Memory B cell (primary cell): Measurements from ENCODE around the gene SPINK1.

Experiments
- ATAC-seq: fragments of 150-1000 bp; cut with Tn5 transposase; 2 replicates; pipeline ENCODE4 v1.10.0; 2021; ENCODE audit warnings: low read depth, mild to moderate bottlenecking, moderate library complexity
- DNase-seq, 2 donors: peaks; one replicate each; pipeline ENCODE4 v3.0.0; 2022; ENCODE audit warnings: low spot score in 2 of 2
- H3K27ac Mint-ChIP-seq: one replicate; pipeline ENCODE4 v1.8.0; 2022; ENCODE audit warnings: mild to moderate bottlenecking, moderate library complexity, mixed read lengths
- H3K27me3 Mint-ChIP-seq: one replicate; pipeline ENCODE4 v1.8.0; 2022; ENCODE audit warnings: mixed read lengths
- H3K36me3 Mint-ChIP-seq: one replicate; pipeline ENCODE4 v1.8.0; 2022; ENCODE audit warnings: mild to moderate bottlenecking, mixed read lengths
- H3K4me1 Mint-ChIP-seq: one replicate; pipeline ENCODE4 v1.8.0; 2022; ENCODE audit warnings: mixed read lengths
- H3K4me3 Mint-ChIP-seq: one replicate; pipeline ENCODE4 v1.8.0; 2022; ENCODE audit warnings: mild to moderate bottlenecking, moderate library complexity, mixed read lengths
- H3K9me3 Mint-ChIP-seq: one replicate; pipeline ENCODE4 v1.8.0; 2022; ENCODE audit warnings: mixed read lengths

The SPINK1 gene

GRCh38 chr5:147780924-147781573 lies 50.4 kb downstream of the SPINK1 start:
- DNase-seq, result no peak
- Mint-ChIP-seq H3K27ac (no peak overlapping the region), H3K9me3 (no peaks in the 10 kb centered on the region), H3K36me3 (no peaks in the 10 kb centered on the region), H3K27me3 (no peaks in the 10 kb centered on the region), H3K4me3 (no peak overlapping the region), H3K4me1 (no peaks in the 10 kb centered on the region)
- no peak for ATAC-seq

- H3K36me3 Mint-ChIP-seq, result no peaks in the 10 kb centered on the region
- ATAC-seq (no peak), DNase-seq (no peak)
- no peaks in the 10 kb centered on the region for H3K9me3 Mint-ChIP-seq
- no peak overlapping the region for H3K27ac Mint-ChIP-seq
- no peak overlapping the region for H3K4me3 Mint-ChIP-seq
- no peaks in the 10 kb centered on the region for H3K4me1 Mint-ChIP-seq
- no peaks in the 10 kb centered on the region for H3K27me3 Mint-ChIP-seq
Observed at GRCh38 chr5:147779694-147780093, 51.8 kb downstream of the SPINK1 start.

GRCh38 chr5:147776989-147777388 lies 54.5 kb downstream of the SPINK1 start:
- no peaks in the 10 kb centered on the region for H3K9me3 Mint-ChIP-seq
- no peak overlapping the region for H3K4me3 Mint-ChIP-seq
- H3K4me1 Mint-ChIP-seq, result no peaks in the 10 kb centered on the region
- no peaks in the 10 kb centered on the region for H3K36me3 Mint-ChIP-seq
- DNase-seq (no peak), ATAC-seq (no peak)
- H3K27ac Mint-ChIP-seq, result no peak overlapping the region
- no peaks in the 10 kb centered on the region for H3K27me3 Mint-ChIP-seq
